Fibroblast of lung (primary cell): Measurements from ENCODE around the gene ITK. TPM values are rescaled to one million over a fixed set of nuclear protein-coding genes. Genes with fewer than 3 reads are reported as not detected.

Source experiments
- DNase-seq, 2 donors: peaks; one replicate each; pipeline versions ENCODE4 v3.0.0 to v3.0.0-alpha.2; 2010; ENCODE audit warnings: low read depth in 2 of 2
- H2AFZ ChIP-seq: 2 replicates; pipeline ENCODE4 v1.5.1; 2012; ENCODE audit warnings: low read length, control low read depth, inconsistent platforms
- H3K27ac ChIP-seq: 2 replicates; pipeline ENCODE4 v1.5.1; 2011; ENCODE audit warnings: low read length, control low read depth; ENCODE audit not compliant: insufficient read depth
- H3K27me3 ChIP-seq: 2 replicates; pipeline ENCODE4 v1.5.1; 2011; ENCODE audit warnings: mild to moderate bottlenecking, low read length; ENCODE audit not compliant: control insufficient read depth, insufficient read depth
- H3K36me3 ChIP-seq: 2 replicates; pipeline ENCODE4 v1.5.1; 2011; ENCODE audit warnings: low read length; ENCODE audit not compliant: control insufficient read depth, insufficient read depth
- H3K4me1 ChIP-seq: 2 replicates; pipeline ENCODE4 v1.5.1; 2011; ENCODE audit warnings: low read length; ENCODE audit not compliant: control insufficient read depth, insufficient read depth; ENCODE audit errors: extremely low read depth
- H3K4me2 ChIP-seq: 2 replicates; pipeline ENCODE4 v1.5.1; 2011; ENCODE audit warnings: low read length, control low read depth; ENCODE audit not compliant: insufficient read depth; ENCODE audit errors: extremely low read depth
- H3K4me3 ChIP-seq, 4 experiments: fragments of 200-600 bp in 1 of 4; sonication (generic) in 1 of 4; replicated peaks in 1 of 4; 2 replicates each; pipeline ENCODE4 v1.5.1; 2011 to 2016; ENCODE audit warnings: low read length in 4 of 4, low read depth in 3 of 4, mild to moderate bottlenecking in 3 of 4, control low read depth in 2 of 4, inconsistent platforms in 1 of 4, mixed read lengths in 1 of 4; ENCODE audit not compliant: insufficient read depth in 1 of 4; ENCODE audit errors: control extremely low read depth in 1 of 4
- H3K79me2 ChIP-seq: 2 replicates; pipeline ENCODE4 v1.5.1; 2012; ENCODE audit warnings: mild to moderate bottlenecking, low read length, inconsistent platforms; ENCODE audit not compliant: control insufficient read depth, insufficient read depth
- H3K9ac ChIP-seq: 2 replicates; pipeline ENCODE4 v1.5.1; 2011; ENCODE audit warnings: mild to moderate bottlenecking, low read length, control low read depth; ENCODE audit not compliant: insufficient read depth
- H3K9me3 ChIP-seq: 2 replicates; pipeline ENCODE4 v1.5.1; 2012; ENCODE audit warnings: low read depth, low read length; ENCODE audit not compliant: control insufficient read depth, insufficient read depth
- H4K20me1 ChIP-seq: 2 replicates; pipeline ENCODE4 v1.5.1; 2011; ENCODE audit warnings: low read length; ENCODE audit not compliant: control insufficient read depth, insufficient read depth; ENCODE audit errors: extremely low read depth
- CTCF ChIP-seq, 2 donors: IDR thresholded peaks in 1 of 2; conservative IDR thresholded peaks in 1 of 2; 1 replicate in 1 of 2; 2 replicates in 1 of 2; pipeline ENCODE4 v1.5.1; 2011 to 2012; ENCODE audit warnings: low read length in 2 of 2, control low read depth in 1 of 2, inconsistent platforms in 1 of 2, low read depth in 1 of 2, mild to moderate bottlenecking in 1 of 2
- EZH2 ChIP-seq: IDR thresholded peaks from 2 replicates; pipeline ENCODE4 v1.5.1; 2012; ENCODE audit warnings: low read length, control low read depth, mild to moderate bottlenecking; ENCODE audit errors: missing control alignments
- polyA plus RNA-seq, 2 donors: library from polyadenylated mRNA; depleted of rRNA in 1 of 2; stranded (reverse) in 1 of 2; unstranded in 1 of 2; fragments of >200 nt; gene quantifications; 2 replicates each; pipeline ENCODE4 v1.2.1, GENCODE V29; 2011 to 2012; ENCODE audit warnings: missing spikeins in 1 of 2
- total RNA-seq: library from RNA; depleted of rRNA; stranded (reverse); fragments of >200 nt; gene quantifications from 2 replicates; pipeline ENCODE4 v1.2.1, GENCODE V29; 2014

ITK gene
- total and polyA plus RNA-seq, 2 donors (not counting 1 experiment from before 2014, with no cell fraction given), result 0.17 TPM; not detected in 1

GRCh38 chr5:157175071-157175612, 5.5 kb upstream of the ITK start:
- H3K27me3 ChIP-seq, result no peaks in the 10 kb centered on the region
- H3K4me3 ChIP-seq, result no peak overlapping the region
- no peaks in the 10 kb centered on the region for H3K36me3 ChIP-seq
- no peaks in the 10 kb centered on the region for H3K79me2 ChIP-seq
- no peak overlapping the region for H3K9ac ChIP-seq
- H2AFZ ChIP-seq, result no peak overlapping the region
- H3K4me1 ChIP-seq, result no peaks in the 10 kb centered on the region
- no peak overlapping the region for H3K27ac ChIP-seq
- DNase-seq, result no peak
- no peaks in the 10 kb centered on the region for H4K20me1 ChIP-seq
- no peak overlapping the region for H3K4me2 ChIP-seq
- no peaks in the 10 kb centered on the region for H3K9me3 ChIP-seq
- no peak for TF ChIP-seq CTCF (conservative IDR thresholded peaks at IDR 0.05 in 1 of 2, IDR thresholded peaks at IDR 0.05 in 1 of 2; ENCODE audit: low read depth in 1 of 2, low read length in 2 of 2)
- no peak for TF ChIP-seq EZH2

GRCh38 chr5:157177953-157178352, 2.7 kb upstream of the ITK start:
- H2AFZ ChIP-seq, result no peak overlapping the region
- H3K36me3 ChIP-seq, result no peaks in the 10 kb centered on the region
- no peaks in the 10 kb centered on the region for H3K4me1 ChIP-seq
- no peak for TF ChIP-seq EZH2
- TF ChIP-seq CTCF (conservative IDR thresholded peaks at IDR 0.05 in 1 of 2, IDR thresholded peaks at IDR 0.05 in 1 of 2; ENCODE audit: low read depth in 1 of 2, low read length in 2 of 2), result no peak
- no peak overlapping the region for H3K27ac ChIP-seq
- no peaks in the 10 kb centered on the region for H3K27me3 ChIP-seq
- H3K4me2 ChIP-seq, result no peak overlapping the region
- H4K20me1 ChIP-seq, result no peaks in the 10 kb centered on the region
- H3K9me3 ChIP-seq, result no peaks in the 10 kb centered on the region
- H3K9ac ChIP-seq, result no peak overlapping the region
- no peaks in the 10 kb centered on the region for H3K79me2 ChIP-seq
- no peak overlapping the region for H3K4me3 ChIP-seq
- no peak for DNase-seq

GRCh38 chr5:157178966-157179365, 1.7 kb upstream of the ITK start:
- Histone ChIP-seq H3K4me1 (no peaks in the 10 kb centered on the region), H3K9ac (no peak overlapping the region), H3K9me3 (no peaks in the 10 kb centered on the region), H3K79me2 (no peaks in the 10 kb centered on the region), H3K27ac (no peak overlapping the region), H3K36me3 (no peaks in the 10 kb centered on the region), H3K27me3 (no peaks in the 10 kb centered on the region), H4K20me1 (no peaks in the 10 kb centered on the region), H3K4me2 (no peak overlapping the region), H2AFZ (no peak overlapping the region), H3K4me3 (no peak overlapping the region)
- TF ChIP-seq CTCF (conservative IDR thresholded peaks at IDR 0.05 in 1 of 2, IDR thresholded peaks at IDR 0.05 in 1 of 2; ENCODE audit: low read depth in 1 of 2, low read length in 2 of 2) (no peak), EZH2 (no peak)
- DNase-seq, result no peak
